ENCODE measurements around the gene TSPAN15. TPM values are rescaled to one million over a fixed set of nuclear protein-coding genes. Genes with fewer than 3 reads are reported as not detected.

TSPAN15 gene
- total RNA-seq, 1 experiment from 2014 or later, result 7.7 TPM

DNA sequence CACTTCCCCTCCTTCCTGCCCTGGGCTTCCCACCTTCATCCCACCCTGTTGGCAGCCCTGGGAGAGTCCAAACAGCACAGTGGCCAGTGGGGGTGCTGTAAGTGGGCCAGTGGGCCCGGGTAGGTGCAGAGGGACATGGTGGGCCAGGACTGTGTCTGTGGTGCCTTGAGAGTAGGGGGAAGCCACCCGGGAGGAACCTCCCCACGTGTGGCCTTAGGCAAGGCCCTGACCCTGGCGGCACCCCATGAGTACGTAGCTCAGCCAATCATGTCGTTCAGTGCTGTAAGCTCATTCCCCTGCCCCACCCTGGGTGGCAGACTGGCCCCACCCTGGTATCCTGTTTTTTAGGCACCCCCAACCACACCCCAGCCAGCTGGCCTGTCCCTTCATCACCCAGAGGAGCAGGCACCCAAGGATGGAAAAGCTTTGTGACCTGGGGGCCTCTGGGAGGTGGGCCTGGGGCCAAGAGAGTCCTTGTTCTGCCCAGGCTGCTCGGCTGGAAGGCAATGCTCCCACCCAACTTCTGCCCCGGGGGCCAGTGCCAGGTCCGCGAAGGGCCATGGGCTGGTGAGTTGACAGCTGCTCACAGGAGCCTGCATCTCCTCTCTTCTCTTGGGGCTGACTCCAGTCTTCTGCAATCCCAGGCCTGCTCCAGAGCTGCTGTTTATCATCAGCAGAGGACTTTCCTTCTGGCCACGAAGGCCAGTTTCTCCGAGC lies 41.6 kb downstream of the TSPAN15 start:
- H3K27ac ChIP-seq (ENCODE audit: insufficient read length, low read depth, low read length), result no peak overlapping the region
- peaks cover 9 to 16% of the 10 kb centered on the region in 2 experiments for H3K9me3 Mint-ChIP-seq
- no peaks in the 10 kb centered on the region for H3K23me2 ChIP-seq (ENCODE audit: insufficient read length, low read depth, low read length, poor library complexity, severe bottlenecking)
- H2BK15ac ChIP-seq (ENCODE audit: low read depth, low read length), result no peak overlapping the region
- no peak for TF ChIP-seq CTCF (conservative IDR thresholded peaks at IDR 0.05)
- H3K4ac ChIP-seq (ENCODE audit: low read depth, low read length), result no peak overlapping the region
- H4K5ac ChIP-seq (ENCODE audit: insufficient read length, low read depth, low read length), result no peak overlapping the region
- peaks cover 5% of the 10 kb centered on the region for H3K27me3 Mint-ChIP-seq (ENCODE audit: low read depth)
- H3K4me1 Mint-ChIP-seq, result peaks cover 5 to 15% of the 10 kb centered on the region in 2 experiments
- H3K79me2 ChIP-seq (ENCODE audit: insufficient read depth, low read length), result no peaks in the 10 kb centered on the region
- H3T11ph ChIP-seq (ENCODE audit: low read length), result no peak overlapping the region
- H3K56ac ChIP-seq (ENCODE audit: insufficient read length, low read depth, low read length), result no peak overlapping the region
- no peaks in the 10 kb centered on the region for H3K4me1 ChIP-seq (ENCODE audit: insufficient read depth, low read length)
- H3K9me3 ChIP-seq (ENCODE audit: control insufficient read depth, low read depth, low read length), result peaks cover 4% of the 10 kb centered on the region
- H2BK5ac ChIP-seq (ENCODE audit: insufficient read length, low read length), result no peak overlapping the region
- no peak overlapping the region for H4K8ac ChIP-seq (replicated peaks; ENCODE audit: insufficient read length, low read depth, low read length)
- H3K14ac ChIP-seq (ENCODE audit: insufficient read depth, low read length), result no peak overlapping the region; the same call in 1 of the 2 replicates
- no peaks in the 10 kb centered on the region for H3K27me3 ChIP-seq (ENCODE audit: insufficient read depth, low read length)
- H2AFZ ChIP-seq (ENCODE audit: low read length), result no peak overlapping the region
- no peak overlapping the region for H3K27ac Mint-ChIP-seq
- no peak overlapping the region for H3K23ac ChIP-seq (ENCODE audit: insufficient read length, low read depth, low read length)
- H2AK5ac ChIP-seq (ENCODE audit: insufficient read length, low read length), result no peak overlapping the region
- WGBS (ENCODE audit: extremely low coverage, insufficient read length, low lambda C conversion rate), result no CpG with 5 or more reads among the region's 12 CpGs
- no peak overlapping the region for H3K4me3 Mint-ChIP-seq
- H4K91ac ChIP-seq (ENCODE audit: insufficient read length, low read depth, low read length), result no peak overlapping the region
- H3K36me3 Mint-ChIP-seq (ENCODE audit: insufficient read depth in 1 of 3, low read depth in 3 of 3), result peaks cover 9 to 12% (median 10%) of the 10 kb centered on the region in 3 experiments
- DNase-seq, result no peak
- H2BK120ac ChIP-seq (ENCODE audit: low read depth, low read length, poor library complexity, severe bottlenecking), result no peak overlapping the region
- no peak overlapping the region for H2BK12ac ChIP-seq (ENCODE audit: insufficient read length, low read depth, low read length)
- H3K79me1 ChIP-seq (ENCODE audit: insufficient read depth, low read depth, low read length, poor library complexity, severe bottlenecking), result no peaks in the 10 kb centered on the region
- no peak overlapping the region for H3K4me2 ChIP-seq (ENCODE audit: insufficient read depth, insufficient read length, low read length)
- no peak overlapping the region for H3K18ac ChIP-seq (ENCODE audit: insufficient read length, low read depth, low read length)
- no peaks in the 10 kb centered on the region for H4K20me1 ChIP-seq (ENCODE audit: control insufficient read depth, insufficient read depth, insufficient read length)
- no peak overlapping the region for H3K9ac ChIP-seq (ENCODE audit: extremely low read depth, insufficient read length, low read length)
- no peak overlapping the region for H2BK20ac ChIP-seq (ENCODE audit: low read depth, low read length, poor library complexity, severe bottlenecking)

All from H9 (cell line).